ENCODE results near the gene IFNK.

- TF ChIP-seq EP300 (IDR thresholded peaks at IDR 0.05) (no peak), CTCF (IDR thresholded peaks at IDR 0.05) (no peak), MAFK (IDR thresholded peaks at IDR 0.05; ENCODE audit: partially characterized antibody) (no peak), POLR2A (IDR thresholded peaks at IDR 0.05; ENCODE audit: low read length) (no peak), ELK1 (IDR thresholded peaks at IDR 0.05; ENCODE audit: low read depth, low read length) (no peak), EHMT2 (IDR thresholded peaks at IDR 0.05; ENCODE audit: low read depth) (no peak), SMC3 (IDR thresholded peaks at IDR 0.05) (no peak), POLR2AphosphoS2 (conservative IDR thresholded peaks at IDR 0.05; ENCODE audit: low read length) (no peak), RFX5 (IDR thresholded peaks at IDR 0.05) (no peak), ZC3H11A (IDR thresholded peaks at IDR 0.05) (no peak), RAD21 (conservative IDR thresholded peaks at IDR 0.05 in 1 of 2, IDR thresholded peaks at IDR 0.05 in 1 of 2) (no peak)
Observed at GRCh38 chr9:27503623-27504022, 20.5 kb upstream of the IFNK start.
